Esophagus muscularis mucosa (tissue), 4 donors: ENCODE results near the gene KCNN4.

Source experiments
- CTCF ChIP-seq, 3 experiments: fragments of 200-600 bp in 2 of 3; fragments of 450-650 bp in 1 of 3; sonication (generic) in 2 of 3; IDR thresholded peaks; one replicate each; pipeline ENCODE4 v1.5.1; 2017 to 2019; ENCODE audit warnings: antibody characterized with exemption in 3 of 3, mild to moderate bottlenecking in 2 of 3, moderate library complexity in 1 of 3
- EP300 ChIP-seq: sonication (generic); formaldehyde crosslinking; IDR thresholded peaks from one replicate; pipeline ENCODE4 v1.6.1; 2017; ENCODE audit warnings: antibody characterized with exemption
- POLR2A ChIP-seq: fragments of 450-650 bp; IDR thresholded peaks from one replicate; pipeline ENCODE4 v1.6.1; 2017; ENCODE audit warnings: antibody characterized with exemption, moderate library complexity, mild to moderate bottlenecking, low read depth

GRCh38 chr19:43727593-43727853, 53.2 kb downstream of the KCNN4 start:
- TF ChIP-seq POLR2A: no peak
- no peak for TF ChIP-seq EP300
- TF ChIP-seq CTCF (IDR thresholded peaks at IDR 0.05): no peak
